HG03432 (cell line): ENCODE results near the gene SAFB.
"Not testable (repeated sequence)": the region's sequence is repeated elsewhere in the genome, so short reads cannot be mapped to it uniquely, and the experiment has no call there.

Experiments
- ATAC-seq: cut with Tn5 transposase; IDR thresholded peaks from one replicate; pipeline ENCODE4 v1.9.1; 2021; ENCODE audit warnings: mild to moderate bottlenecking, moderate library complexity; ENCODE audit not compliant: unreplicated experiment

Gene SAFB

DNA sequence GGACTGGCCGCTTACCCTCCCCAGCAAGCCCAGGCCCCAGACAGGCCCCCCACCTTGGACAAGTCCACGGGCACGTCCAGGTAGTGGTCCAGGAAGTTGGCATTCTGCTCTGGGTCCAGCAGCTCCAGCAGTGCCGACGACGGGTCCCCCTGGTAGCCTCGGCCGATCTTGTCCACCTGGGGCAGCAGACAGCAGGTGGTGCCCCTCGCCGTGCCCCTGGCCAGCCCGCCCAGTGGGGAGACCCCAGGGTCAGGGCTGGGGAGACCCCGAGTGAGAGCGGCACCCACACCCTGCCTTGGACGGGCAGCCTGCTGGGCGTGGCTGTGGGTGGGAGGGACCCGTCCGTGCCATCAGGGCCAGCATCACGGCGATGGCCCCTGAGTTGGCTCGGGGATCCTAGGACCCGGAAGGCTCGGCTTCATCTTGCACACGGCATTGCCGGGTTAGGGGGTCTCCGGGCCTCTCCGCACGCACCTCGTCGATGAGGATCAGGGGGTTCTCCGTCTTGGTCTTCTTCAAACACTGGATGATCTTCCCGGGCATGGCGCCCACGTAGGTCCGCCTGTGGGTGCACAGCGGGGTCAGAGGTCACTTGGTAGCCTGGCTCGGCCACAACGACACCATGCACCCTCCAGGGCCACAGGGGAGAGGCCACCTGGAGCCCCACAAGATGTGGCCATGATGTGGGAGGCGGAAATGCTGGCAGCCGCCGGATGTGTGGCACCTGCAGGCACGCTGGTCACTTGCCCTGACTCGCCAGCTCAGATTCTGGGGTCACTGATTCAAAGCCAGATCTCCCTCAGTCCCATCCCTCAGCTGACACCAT, 73.5 kb downstream of the SAFB start:
- ATAC-seq: no peak

DNA sequence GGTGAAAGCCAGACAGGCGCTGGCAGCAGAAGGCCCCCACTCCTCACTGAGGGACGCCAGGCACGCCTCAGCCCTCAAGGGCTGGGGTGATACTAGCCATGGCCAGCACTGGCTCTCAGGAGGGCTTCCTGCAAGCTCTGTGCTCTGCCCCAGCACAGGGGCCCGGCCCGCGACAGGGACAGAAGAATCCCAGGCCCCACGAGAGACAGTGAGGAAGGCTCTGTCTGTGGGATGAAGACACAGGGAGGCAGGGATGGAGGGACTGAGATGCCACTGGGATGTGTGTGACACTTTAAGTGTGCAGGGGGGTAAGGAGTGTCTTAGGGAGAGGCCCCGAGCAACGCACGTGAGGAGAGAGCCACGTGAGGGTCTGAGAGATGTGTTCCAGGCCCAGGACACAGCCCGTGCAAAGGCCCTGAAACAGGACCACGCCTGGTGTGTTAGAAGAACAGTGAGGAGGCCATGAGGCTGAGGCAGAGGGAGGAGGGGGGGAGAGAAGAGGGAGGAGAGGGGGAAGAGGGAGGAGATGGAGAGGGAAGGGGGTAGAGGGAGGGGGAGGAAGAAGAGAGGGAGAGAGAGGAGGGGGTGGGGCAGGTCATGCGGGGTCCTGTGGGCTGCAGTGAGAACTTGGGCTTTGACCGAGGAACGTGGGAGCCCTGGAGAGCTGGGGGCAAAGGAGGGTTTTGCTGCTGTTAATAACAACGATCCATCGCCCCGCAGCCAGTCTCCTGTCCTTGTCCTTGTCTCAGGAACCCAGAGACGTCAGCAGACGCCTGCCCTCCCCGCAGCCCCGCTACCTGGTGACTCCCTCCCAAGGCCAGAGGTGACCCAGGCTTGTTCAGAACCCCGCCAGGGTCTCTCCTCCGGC, 74.4 kb downstream of the SAFB start:
- ATAC-seq: no peak

DNA sequence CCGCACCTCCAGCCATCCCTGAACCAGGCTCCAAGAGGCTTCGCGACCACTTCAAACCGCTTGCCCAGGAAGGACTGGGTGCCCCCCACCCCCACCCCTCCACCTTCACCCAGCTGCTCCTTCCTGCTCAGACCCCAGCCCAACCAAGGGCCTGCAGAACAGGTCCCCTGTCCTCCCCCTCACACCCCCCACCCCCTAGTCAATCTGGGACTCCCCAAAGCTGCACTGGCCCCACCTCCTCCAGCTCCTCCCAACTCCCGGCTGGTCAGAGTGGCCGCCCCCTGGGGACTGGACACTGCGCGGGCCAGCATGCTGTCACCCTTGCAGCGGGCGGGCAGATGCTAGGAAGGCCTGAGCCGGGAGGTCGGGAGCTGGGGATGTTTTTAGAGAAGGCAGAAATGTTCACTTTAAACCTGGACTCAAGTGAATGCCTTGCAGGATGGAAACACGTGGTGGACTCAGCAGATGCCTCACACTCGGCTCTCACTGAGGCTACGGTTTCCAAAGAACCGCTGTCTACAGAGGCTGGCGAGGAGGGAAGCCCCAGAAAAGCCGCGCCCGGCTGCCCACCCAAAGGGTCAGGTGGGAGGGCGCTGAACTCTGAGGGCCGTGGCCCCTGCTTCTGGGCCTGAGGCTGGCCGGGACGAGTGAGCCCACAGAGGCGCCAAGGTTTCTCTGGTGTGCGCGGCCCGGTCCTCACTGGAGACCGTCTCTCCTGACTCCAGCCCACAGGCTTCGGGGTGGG, 75.2 kb downstream of the SAFB start:
- ATAC-seq: no peak

DNA sequence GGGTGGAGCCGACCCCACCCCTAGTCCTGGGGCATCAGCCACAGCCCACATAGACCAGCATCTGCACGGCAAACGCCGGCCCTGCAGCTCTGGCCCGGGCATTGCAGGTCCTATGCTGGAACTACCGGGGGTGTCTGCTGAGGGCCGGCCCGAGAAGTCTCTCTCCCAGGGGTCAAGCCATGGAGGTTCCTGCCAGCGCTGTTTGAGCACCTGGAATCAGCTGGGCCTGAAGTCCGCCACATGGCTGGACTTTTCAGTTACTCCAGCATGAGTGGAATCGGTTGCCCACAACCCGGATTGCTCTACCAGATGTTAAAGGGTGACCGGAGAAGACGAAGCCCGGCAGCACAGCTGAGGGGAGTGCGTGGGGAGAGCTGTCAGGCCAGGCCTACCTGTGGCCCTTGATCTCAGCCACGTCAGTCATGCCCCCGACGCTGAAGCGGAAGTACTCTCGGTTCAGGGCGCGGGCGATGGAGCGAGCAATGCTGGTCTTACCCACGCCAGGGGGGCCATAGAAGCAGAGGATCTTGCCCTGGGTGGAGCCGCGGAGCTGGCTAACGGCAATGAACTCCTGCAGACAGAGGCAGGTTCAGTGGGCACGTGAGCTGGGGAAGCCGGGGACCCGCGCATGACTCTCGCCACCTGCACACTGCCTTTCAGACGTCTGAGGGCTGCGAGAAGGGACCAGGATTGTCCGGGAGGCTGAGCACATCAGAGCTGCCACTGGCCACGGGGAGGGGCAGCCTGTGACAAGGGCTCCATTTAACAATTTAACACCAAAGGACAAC, 75.9 kb downstream of the SAFB start:
- no peak for ATAC-seq

DNA sequence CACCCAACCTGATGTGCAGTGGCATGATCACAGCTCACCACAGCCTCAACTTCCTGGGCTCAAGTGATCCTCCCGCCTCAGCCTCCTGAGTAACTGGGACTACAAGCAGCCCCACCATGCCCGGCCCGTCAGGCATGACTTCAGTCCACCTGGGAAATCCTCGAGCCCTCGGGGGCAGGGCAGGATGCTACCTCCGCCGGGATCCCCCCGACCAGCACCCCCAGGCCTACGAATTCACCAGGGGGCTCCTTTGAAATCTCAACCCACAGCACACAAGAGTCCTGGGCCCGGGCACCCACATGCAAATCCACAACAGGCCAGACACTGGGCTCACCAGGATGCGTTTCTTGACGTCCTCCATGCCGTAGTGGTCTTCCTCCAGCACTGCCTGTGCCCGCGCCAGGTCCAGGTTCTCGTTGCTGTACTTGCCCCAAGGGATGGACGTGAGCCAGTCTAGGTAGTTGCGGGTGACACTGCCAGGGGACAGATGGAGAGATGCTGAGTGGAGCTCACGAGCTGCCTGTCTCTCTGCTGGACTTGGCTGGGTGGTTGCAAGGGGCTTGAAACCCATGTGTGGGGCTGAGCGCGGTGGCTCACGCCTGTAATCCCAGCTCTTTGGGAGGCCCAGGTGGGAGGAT, 77.7 kb downstream of the SAFB start:
- ATAC-seq: no peak

DNA sequence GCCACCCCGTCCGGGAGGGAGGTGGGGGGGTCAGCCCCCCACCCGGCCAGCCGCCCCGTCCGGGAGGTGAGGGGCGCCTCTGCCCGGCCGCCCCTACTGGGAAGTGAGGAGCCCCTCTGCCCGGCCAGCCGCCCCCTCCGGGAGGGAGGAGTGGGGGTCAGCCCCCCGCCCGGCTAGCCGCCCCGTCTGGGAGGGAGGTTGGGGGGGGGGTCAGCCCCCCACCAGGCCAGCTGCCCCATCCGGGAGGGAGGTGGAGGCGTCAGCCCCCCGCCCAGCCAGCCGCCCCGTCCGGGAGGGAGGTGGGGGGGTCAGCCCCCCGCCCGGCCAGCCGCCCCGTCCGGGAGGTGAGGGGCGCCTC, 79.1 kb downstream of the SAFB start:
- ATAC-seq: not testable (repeated sequence)

DNA sequence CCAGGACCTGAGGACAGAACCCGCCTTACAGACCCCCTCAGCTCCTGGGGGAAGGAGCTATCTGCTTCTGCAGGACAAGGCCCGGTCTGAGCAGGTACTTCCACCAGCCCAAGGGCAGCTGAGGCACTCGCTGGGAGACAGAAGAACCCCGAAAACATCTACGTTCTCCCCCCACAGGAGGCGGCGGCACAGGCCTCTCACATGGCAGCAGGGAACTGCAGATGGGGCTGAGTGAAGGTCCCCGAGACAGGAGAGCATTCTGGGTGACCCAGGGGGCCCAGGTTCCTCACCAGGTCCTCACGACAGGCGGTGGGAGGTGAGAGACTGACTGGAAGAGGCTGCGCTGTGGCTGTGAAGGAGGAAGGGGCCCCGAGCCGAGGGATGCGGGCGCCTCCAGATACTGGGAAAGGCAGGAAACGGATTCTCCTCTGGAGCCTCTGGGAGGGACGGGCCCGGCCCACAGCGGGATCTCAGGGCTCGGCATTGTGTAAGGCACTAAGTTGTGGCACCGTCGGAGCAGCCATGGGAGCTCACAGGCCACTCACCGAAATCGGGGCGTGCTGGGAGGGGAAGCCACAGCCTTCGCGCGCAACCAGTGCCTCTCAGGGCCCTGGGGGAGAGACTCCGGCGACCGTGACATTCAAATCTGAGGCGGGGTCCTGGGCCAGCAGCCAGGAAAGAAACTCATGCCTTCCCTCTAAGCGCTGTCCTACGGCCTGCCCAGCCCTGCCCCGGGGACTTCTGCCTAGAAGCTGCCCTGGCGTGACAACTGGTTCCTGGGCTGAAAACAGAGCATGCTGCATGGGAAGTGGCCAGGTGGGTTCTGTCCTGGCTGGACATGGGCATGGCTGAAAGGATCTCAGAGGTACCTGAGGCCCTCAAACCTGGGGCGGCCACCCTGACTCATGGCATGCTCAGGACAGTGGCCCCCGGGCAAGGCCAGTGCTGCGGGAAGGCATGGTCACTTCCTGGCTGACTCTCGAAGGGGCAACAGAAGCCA, 81.2 kb downstream of the SAFB start:
- ATAC-seq: no peak

DNA sequence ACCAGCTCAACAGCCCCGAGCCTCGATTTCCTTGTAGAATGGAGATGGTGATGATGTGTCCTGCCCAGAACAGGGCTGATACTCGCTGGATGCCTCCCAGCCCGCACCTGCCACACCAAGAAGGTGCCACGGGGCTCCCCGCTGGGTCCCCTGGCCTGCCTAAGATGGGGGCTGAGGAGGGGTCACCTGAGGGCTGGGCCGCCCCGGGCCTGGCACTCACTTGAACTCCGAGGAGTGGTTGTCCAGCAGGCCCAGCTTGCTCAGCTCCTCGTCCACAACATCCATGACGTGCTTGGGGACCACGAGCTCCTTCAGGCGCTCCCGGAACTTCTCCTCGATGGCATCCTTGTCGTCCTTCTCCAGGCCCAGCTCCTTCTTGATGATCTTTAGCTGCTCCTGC, 82.7 kb downstream of the SAFB start:
- ATAC-seq: no peak

DNA sequence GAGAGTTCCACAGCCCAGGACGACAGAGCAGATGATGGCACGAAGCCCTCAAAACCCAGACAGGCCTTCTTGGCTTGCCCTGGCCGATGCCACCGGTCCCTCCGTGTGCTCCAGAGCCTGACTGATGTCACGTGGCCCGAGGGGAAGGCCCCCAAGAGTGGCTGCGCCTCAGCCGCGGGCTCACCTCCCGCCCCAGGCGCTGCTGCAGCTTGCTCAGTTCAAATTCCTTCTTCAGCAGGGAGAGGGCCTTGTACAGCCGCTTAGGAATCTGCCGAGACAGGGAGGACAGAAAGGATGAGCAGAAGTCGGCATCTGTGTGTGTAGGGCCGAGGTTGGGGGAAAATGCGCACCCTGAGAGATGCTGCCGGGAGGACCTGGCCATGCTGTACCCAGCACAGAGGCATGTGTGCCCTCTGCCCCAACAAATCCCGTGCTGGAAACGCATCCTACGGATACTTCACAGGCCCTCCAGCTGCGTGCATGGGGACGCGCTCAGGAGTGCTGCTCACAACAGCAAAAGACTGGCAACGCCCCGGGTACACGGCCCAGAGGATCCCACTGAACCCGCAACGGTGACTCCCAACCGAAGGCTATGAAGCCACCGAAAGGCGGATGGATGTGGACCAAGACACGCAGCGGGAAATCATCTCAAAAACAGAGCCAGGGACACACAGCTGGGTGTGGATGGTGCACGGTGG, 84.1 kb downstream of the SAFB start:
- no peak for ATAC-seq

DNA sequence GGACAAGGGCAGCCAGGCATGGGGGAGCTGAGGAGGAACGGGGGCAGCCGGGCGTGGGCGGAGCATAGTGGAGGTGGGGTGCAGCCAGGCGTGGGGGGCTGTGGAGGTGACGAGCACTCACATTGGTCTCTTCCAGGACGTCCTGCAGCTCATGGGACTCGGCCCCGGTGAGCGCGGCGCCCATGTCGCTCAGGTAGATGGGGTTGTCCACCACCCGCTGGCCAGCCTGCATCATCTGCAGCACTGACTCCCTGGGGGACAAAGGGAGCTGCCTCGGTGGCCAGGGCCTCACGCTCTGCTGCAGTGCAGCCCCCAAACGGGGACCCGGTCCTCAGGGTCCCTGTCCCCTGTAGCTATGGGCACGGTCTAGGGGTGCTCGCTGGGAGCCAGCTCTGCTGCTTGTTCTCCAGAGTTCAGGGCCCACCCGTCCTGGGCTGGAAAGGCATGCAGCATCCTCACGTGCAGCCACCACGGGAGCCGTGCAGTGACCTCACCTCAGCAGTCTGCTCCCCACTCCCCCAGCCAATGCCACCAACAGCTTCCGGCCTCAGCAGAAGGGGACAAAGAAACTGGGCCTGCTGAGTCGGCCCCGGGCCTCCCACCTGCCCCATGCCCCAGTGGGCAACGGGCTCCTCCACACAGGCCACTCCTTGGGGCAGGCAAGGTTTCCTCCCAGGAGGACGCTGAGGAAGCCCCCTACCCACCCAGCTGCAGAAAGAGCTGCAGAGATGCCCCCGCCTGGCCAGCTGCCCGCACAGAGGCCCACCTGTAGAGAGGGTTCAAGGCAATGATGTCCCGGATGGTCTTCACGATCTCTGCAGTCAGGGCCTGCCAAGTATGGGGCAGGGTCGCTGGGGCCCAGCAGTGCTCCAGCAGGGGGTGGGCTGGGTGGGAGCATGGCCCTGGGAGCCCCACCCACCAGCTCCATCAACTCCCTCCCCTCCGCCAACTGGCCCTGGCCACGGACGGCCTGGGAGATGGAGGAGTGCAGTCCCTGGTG, 85.0 kb downstream of the SAFB start:
- no peak for ATAC-seq

DNA sequence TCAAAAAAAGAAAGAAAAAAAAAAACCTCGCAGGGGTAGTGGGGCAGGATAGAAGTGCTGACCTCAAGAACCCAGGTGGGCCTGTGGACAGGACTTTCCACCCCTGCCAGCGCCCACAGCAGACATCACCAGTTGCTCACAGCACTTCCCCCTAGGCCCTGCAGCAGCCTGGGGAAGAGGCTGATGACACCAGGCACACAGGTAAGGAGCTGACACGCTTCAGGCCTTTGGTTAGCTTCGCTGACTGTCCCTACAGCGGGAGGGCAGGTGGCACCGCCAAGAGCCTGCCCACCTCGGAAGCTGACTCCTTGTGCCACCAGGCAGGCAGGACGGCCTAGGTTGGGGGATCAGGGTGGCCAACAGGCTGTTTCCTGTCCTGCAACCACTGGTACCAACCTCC, 88.1 kb downstream of the SAFB start:
- ATAC-seq: no peak

DNA sequence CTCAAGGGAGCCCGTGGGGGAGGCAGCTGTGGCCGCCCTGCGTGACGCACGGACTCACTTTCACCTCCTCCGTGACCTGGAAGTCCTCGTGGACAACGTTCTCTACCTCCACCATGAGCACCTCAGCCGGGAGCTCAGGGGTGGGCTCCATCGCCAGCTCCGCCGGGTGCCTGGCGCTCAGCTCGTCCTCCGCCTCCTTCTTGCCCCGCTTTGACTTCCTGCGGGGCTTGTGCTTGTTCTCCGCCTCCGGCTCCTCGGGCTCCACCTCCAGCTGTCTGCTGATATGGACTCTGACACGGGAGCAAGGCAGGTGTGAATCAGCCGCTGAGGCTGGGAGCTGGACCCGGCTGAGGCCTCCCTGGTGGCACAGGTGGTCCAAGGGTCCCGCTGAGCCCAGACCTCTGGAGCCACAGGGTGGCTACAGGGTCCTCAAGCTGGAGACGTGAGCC, 88.9 kb downstream of the SAFB start:
- no peak for ATAC-seq

DNA sequence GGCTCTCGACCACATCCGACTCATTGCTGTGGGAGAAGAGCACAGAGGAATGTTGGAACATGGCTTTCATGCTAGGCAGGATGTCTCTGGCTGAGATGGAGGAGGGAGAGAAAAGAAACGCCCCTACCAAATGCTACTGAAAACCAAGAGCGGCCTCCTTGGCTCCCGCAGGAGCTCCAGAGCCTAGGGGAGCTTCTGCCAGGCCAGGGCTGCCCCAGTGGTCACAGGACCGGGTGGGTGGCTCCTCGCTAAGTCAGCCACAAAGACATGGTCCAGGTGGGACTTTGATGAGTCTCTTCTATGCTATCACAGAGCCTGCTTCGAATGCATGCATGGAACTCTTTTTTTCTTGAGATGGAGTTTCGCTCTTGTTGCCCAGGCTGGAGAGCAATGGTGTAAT, 90.3 kb downstream of the SAFB start:
- ATAC-seq: no peak

DNA sequence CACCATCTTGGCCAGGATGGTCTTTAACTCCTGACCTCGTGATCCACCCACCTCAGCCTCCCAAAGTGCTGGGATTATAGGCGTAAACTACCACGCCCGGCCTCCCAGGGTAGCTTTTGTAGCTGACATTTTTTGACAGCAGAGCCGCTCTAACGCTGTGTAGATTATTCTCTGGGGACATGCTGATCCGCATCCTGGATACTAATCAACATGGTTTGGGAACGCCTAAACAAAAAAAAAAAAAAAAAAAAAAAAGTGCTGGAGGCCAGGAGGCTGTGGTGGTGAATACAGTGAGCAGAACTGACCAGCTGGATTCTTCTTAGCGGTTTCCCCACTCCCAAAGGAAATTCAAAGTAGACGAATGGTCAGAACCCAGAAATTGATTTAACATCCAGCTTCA, 91.9 kb downstream of the SAFB start:
- no peak for ATAC-seq

DNA sequence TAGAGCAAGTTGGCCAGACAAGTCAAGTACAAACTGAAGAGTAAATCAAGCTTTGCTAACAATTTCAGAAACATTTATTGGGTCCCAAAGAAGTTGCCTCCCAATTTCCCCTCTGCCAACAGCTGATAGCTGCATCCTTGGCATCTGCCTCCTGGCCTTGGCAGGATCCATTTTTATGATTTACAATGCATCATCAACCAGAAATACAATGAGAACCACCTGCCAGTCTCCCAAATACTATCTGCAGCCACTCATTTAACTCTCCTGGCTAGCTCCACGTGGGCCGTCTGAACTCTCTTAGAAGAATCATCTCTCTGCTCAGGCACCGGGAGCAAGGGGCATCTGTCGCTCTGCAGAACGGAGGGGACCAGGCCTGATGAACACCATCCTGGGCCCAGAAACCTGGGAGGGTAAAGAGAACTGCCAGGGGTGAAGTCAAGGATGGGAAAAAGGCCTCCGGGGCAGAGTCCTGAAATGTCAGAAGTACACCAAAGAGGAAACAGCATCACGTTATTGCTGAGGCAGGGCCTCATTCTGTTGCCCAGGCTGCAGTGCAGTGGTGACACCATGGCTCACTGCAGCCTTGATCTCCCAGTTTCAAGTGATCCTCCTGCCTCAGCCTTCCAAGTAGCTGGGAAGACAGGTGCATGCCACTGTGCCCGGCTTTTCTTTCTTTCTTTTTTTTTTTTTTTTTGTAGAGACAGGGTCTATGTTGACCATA, 94.5 kb downstream of the SAFB start:
- no peak for ATAC-seq
